PFSK-1 (cell line): Measurements from ENCODE around the gene HMCN2.

Experiments used
- FOXP2 ChIP-seq: optimal IDR thresholded peaks from 2 replicates; pipeline ENCODE3; 2011; ENCODE audit warnings: borderline replicate concordance, control low read depth, inconsistent platforms; ENCODE audit not compliant: insufficient read depth; ENCODE audit errors: extremely low read length, extremely low read depth
- POLR2AphosphoS5 ChIP-seq: IDR thresholded peaks from 2 replicates; pipeline ENCODE4 v1.6.1; 2012; ENCODE audit warnings: low read depth, mild to moderate bottlenecking, control low read depth, low read length, moderate library complexity
- SIN3A ChIP-seq: IDR thresholded peaks from 2 replicates; pipeline ENCODE4 v1.6.1; 2012; ENCODE audit warnings: mild to moderate bottlenecking, low read length, moderate library complexity, borderline replicate concordance; ENCODE audit not compliant: insufficient read depth
- TAF1 ChIP-seq: IDR thresholded peaks from 2 replicates; pipeline ENCODE4 v1.6.1; 2012; ENCODE audit warnings: low read length, control low read depth, borderline replicate concordance; ENCODE audit not compliant: insufficient read depth
- TF ChIP-seq, protein P1 (sequence below), 2 experiments: IDR thresholded peaks; 2 replicates each; pipeline versions ENCODE4 v1.6.1 to v1.8.0; 2011 to 2012; ENCODE audit warnings: low read depth in 2 of 2, low read length in 2 of 2, control low read depth in 1 of 2, inconsistent platforms in 1 of 2, mild to moderate bottlenecking in 1 of 2, moderate library complexity in 1 of 2; ENCODE audit not compliant: insufficient read depth in 1 of 2

Gene HMCN2

DNA sequence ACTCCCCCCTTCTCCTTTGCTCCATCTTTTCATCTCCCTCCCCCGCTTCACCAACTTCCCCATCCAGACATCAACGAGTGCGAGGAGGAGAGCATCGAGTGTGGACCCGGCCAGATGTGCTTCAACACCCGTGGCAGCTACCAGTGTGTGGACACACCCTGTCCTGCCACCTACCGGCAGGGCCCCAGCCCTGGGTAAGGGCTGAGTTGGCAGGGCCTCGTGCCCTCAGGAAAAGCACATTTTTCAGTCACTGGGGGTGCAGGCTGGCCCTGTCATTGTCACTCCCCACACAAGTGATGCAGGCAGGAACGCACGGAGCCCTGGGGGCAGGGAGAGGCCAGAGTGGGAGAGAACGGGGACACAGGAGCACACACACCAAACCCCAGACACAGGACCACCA, 166.8 kb downstream of the HMCN2 start:
- TF ChIP-seq FOXP2 (no peak), POLR2AphosphoS5 (no peak), TAF1 (no peak), SIN3A (no peak)
- TF ChIP-seq, protein P1, sequence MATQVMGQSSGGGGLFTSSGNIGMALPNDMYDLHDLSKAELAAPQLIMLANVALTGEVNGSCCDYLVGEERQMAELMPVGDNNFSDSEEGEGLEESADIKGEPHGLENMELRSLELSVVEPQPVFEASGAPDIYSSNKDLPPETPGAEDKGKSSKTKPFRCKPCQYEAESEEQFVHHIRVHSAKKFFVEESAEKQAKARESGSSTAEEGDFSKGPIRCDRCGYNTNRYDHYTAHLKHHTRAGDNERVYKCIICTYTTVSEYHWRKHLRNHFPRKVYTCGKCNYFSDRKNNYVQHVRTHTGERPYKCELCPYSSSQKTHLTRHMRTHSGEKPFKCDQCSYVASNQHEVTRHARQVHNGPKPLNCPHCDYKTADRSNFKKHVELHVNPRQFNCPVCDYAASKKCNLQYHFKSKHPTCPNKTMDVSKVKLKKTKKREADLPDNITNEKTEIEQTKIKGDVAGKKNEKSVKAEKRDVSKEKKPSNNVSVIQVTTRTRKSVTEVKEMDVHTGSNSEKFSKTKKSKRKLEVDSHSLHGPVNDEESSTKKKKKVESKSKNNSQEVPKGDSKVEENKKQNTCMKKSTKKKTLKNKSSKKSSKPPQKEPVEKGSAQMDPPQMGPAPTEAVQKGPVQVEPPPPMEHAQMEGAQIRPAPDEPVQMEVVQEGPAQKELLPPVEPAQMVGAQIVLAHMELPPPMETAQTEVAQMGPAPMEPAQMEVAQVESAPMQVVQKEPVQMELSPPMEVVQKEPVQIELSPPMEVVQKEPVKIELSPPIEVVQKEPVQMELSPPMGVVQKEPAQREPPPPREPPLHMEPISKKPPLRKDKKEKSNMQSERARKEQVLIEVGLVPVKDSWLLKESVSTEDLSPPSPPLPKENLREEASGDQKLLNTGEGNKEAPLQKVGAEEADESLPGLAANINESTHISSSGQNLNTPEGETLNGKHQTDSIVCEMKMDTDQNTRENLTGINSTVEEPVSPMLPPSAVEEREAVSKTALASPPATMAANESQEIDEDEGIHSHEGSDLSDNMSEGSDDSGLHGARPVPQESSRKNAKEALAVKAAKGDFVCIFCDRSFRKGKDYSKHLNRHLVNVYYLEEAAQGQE (IDR thresholded peaks at IDR 0.05; ENCODE audit: insufficient read depth in 1 of 2, low read depth in 2 of 2, low read length in 2 of 2) = no peak

DNA sequence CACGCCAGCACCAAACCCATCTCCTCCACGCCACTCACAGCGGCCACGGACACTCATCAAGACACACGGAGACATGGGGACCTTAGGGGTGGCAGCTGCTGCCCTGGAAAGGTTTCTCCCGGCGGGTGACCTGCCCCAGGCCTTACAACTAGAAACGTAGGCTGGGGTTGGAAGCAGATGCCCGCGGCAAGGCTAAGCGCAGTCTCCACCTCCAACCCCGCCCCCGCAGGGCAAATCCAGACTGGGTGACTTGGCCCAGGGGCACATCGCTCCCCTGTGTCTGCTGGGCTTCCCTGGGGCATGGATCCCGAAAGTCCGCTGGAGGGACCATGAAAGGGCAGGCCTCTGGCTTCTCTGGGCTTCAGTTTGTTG, 167.2 kb downstream of the HMCN2 start:
- TF ChIP-seq, protein P1 (IDR thresholded peaks at IDR 0.05; ENCODE audit: insufficient read depth in 1 of 2, low read depth in 2 of 2, low read length in 2 of 2) = no peak
- TF ChIP-seq SIN3A (no peak), TAF1 (no peak), FOXP2 (no peak), POLR2AphosphoS5 (no peak)

DNA sequence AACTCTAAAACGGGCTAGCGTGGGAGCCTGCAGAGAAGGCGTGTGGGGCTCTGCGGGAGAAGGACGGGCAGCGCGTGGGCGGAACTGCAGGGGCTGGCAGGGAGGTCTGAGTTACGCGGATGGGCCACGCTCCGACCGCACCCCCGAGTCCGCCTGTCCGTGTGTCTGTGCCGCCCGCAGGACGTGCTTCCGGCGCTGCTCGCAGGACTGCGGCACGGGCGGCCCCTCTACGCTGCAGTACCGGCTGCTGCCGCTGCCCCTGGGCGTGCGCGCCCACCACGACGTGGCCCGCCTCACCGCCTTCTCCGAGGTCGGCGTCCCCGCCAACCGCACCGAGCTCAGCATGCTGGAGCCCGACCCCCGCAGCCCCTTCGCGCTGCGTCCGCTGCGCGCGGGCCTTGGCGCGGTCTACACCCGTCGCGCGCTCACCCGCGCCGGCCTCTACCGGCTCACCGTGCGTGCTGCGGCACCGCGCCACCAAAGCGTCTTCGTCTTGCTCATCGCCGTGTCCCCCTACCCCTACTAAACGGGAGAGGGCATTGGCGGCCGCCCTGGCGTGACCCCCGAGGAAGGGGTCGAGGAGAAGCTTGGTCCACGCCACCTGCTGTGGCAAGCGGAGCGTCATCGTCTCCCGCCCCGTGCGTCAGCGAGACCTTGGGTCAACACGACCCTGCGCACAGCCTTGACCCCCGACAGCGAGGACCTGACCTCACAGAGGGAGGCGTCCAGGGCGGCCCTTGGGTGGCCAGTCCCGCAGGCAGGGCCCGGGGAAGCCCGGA, 167.8 kb downstream of the HMCN2 start:
- TF ChIP-seq SIN3A (no peak), FOXP2 (no peak), TAF1 (no peak), POLR2AphosphoS5 (no peak)
- TF ChIP-seq, protein P1 (IDR thresholded peaks at IDR 0.05; ENCODE audit: insufficient read depth in 1 of 2, low read depth in 2 of 2, low read length in 2 of 2) = no peak

DNA sequence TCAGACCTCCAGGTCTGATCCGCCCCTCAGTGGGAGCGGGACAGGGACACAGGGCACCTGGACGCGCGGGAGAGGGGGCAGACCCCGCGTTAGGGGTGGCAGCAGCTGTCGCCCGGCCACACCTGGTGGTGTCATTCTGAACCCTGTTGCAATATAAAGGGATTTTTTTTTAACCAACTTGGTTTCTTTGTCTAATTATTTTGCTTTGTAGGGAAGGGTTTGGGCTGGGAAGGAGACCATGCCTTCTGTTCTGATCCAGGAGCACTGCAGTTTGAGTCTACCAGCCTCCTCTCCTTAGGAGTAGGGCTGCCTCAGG, 168.3 kb downstream of the HMCN2 start:
- TF ChIP-seq FOXP2 (no peak), SIN3A (no peak), POLR2AphosphoS5 (no peak), TAF1 (no peak)
- TF ChIP-seq, protein P1 (IDR thresholded peaks at IDR 0.05; ENCODE audit: insufficient read depth in 1 of 2, low read depth in 2 of 2, low read length in 2 of 2) = no peak
